SU-DHL-6 (cell line): ENCODE results near the gene C1orf52.

ENCODE experiments used
- H2AFZ ChIP-seq: fragments of 200-600 bp; sonication (generic); 2 replicates; pipeline ENCODE4 v1.6.1; 2014; ENCODE audit warnings: low read depth, mild to moderate bottlenecking, moderate library complexity, mixed read lengths, antibody characterized with exemption, low read length; ENCODE audit not compliant: severe bottlenecking
- H3F3A ChIP-seq: fragments of 200-600 bp; shearing (Covaris generic); 2 replicates; pipeline ENCODE4 v1.6.0; 2016; ENCODE audit warnings: antibody characterized with exemption, mild to moderate bottlenecking; ENCODE audit not compliant: insufficient read depth
- H3K27ac ChIP-seq: fragments of 200-600 bp; sonication (generic); 2 replicates; pipeline ENCODE4 v1.5.1; 2016; ENCODE audit warnings: low read depth, mild to moderate bottlenecking, low read length, moderate library complexity, mixed read lengths
- H3K27me3 ChIP-seq: fragments of 200-600 bp; sonication (generic), shearing (Covaris generic); 2 replicates; pipeline ENCODE4 v1.6.0; 2014; ENCODE audit warnings: mild to moderate bottlenecking, low read length
- H3K36me3 ChIP-seq: fragments of 200-600 bp; sonication (generic); 2 replicates; pipeline ENCODE4 v1.6.1; 2014; ENCODE audit warnings: mild to moderate bottlenecking, low read length, mixed read lengths
- H3K4me2 ChIP-seq: fragments of 300-600, 200-600 bp; shearing (Covaris generic), sonication (generic); 2 replicates; pipeline ENCODE4 v1.6.0; 2014; ENCODE audit warnings: low read length, low read depth, mild to moderate bottlenecking; ENCODE audit not compliant: poor library complexity, severe bottlenecking
- H3K4me3 ChIP-seq: fragments of 200-600 bp; sonication (generic); 2 replicates; pipeline ENCODE4 v1.5.1; 2014; ENCODE audit warnings: antibody characterized with exemption, low read length, mild to moderate bottlenecking, mixed read lengths; ENCODE audit not compliant: insufficient read depth, poor library complexity, severe bottlenecking
- H3K79me2 ChIP-seq: fragments of 200-600 bp; sonication (generic); 2 replicates; pipeline ENCODE4 v1.6.1; 2014; ENCODE audit warnings: mild to moderate bottlenecking, low read length, moderate library complexity; ENCODE audit not compliant: insufficient read depth
- H3K9ac ChIP-seq: fragments of 200-600 bp; sonication (generic); 2 replicates; pipeline ENCODE4 v1.7.0; 2014; ENCODE audit warnings: mild to moderate bottlenecking, low read length
- H3K9me2 ChIP-seq: fragments of 200-600 bp; sonication (generic); replicated peaks from 2 replicates; pipeline ENCODE4 v1.6.1; 2014; ENCODE audit warnings: low read length; ENCODE audit not compliant: insufficient read depth
- H3K9me3 ChIP-seq: fragments of 200-600 bp; sonication (generic); 2 replicates; pipeline ENCODE4 v1.6.1; 2014; ENCODE audit warnings: low read length, mixed read lengths; ENCODE audit not compliant: insufficient read depth
- H4K20me1 ChIP-seq: fragments of 200-600 bp; sonication (generic); 2 replicates; pipeline ENCODE4 v1.6.1; 2014; ENCODE audit warnings: low read depth, mild to moderate bottlenecking, antibody characterized with exemption, low read length, moderate library complexity, mixed read lengths
- CTCF ChIP-seq: fragments of 200-600 bp; sonication (generic); IDR thresholded peaks from one replicate; pipeline ENCODE4 v1.5.1; 2017; ENCODE audit warnings: antibody characterized with exemption, mild to moderate bottlenecking, low read length, moderate library complexity; ENCODE audit not compliant: insufficient read depth, poor library complexity, severe bottlenecking
- EZH2phosphoT487 ChIP-seq: fragments of 200-600 bp; sonication (generic), shearing (Covaris generic); conservative IDR thresholded peaks from 2 replicates; pipeline ENCODE4 v1.6.1; 2018; ENCODE audit warnings: mild to moderate bottlenecking, antibody characterized with exemption, low read length, moderate library complexity, mixed read lengths

The C1orf52 gene

GRCh38 chr1:85306236-85306635 lies 46.8 kb upstream of the C1orf52 start:
- Histone ChIP-seq H3K9me2 (no peaks in the 10 kb centered on the region), H2AFZ (no peak overlapping the region), H3K9ac (no peak overlapping the region), H3K27ac (no peak overlapping the region), H3K36me3 (no peaks in the 10 kb centered on the region), H3K27me3 (no peaks in the 10 kb centered on the region), H3K4me2 (no peak overlapping the region), H3K4me3 (no peak overlapping the region), H3K79me2 (no peaks in the 10 kb centered on the region), H4K20me1 (no peaks in the 10 kb centered on the region), H3F3A (no peaks in the 10 kb centered on the region), H3K9me3 (no peaks in the 10 kb centered on the region)
- TF ChIP-seq EZH2phosphoT487 (no peak), CTCF (no peak)

GRCh38 chr1:85303440-85304162 lies 44.1 kb upstream of the C1orf52 start:
- Histone ChIP-seq H3K4me2 (no peak overlapping the region), H3F3A (no peaks in the 10 kb centered on the region), H3K4me3 (no peak overlapping the region), H3K9me3 (no peaks in the 10 kb centered on the region), H3K27ac (no peak overlapping the region), H3K9ac (no peak overlapping the region), H3K36me3 (no peaks in the 10 kb centered on the region), H3K79me2 (no peaks in the 10 kb centered on the region), H3K27me3 (no peaks in the 10 kb centered on the region), H2AFZ (no peak overlapping the region), H3K9me2 (no peaks in the 10 kb centered on the region), H4K20me1 (no peaks in the 10 kb centered on the region)
- TF ChIP-seq EZH2phosphoT487, result no peak
- no peak for TF ChIP-seq CTCF

- Histone ChIP-seq H2AFZ (no peak overlapping the region), H3F3A (no peaks in the 10 kb centered on the region), H3K4me3 (no peak overlapping the region), H3K27me3 (no peaks in the 10 kb centered on the region), H4K20me1 (no peaks in the 10 kb centered on the region), H3K9me2 (no peaks in the 10 kb centered on the region), H3K9me3 (no peaks in the 10 kb centered on the region), H3K4me2 (no peak overlapping the region), H3K79me2 (no peaks in the 10 kb centered on the region), H3K9ac (no peak overlapping the region), H3K36me3 (no peaks in the 10 kb centered on the region), H3K27ac (no peak overlapping the region)
- TF ChIP-seq EZH2phosphoT487, result no peak
- no peak for TF ChIP-seq CTCF
Measured at GRCh38 chr1:85300140-85300539, 40.7 kb upstream of the C1orf52 start.
